Neural progenitor cell (in vitro differentiated cells): ENCODE data around the gene CITED4.

Source experiments
- CTCF ChIP-seq: fragments of 200-600 bp; sonication (generic); IDR thresholded peaks from 2 replicates; pipeline ENCODE4 v1.5.1; 2017; ENCODE audit warnings: antibody characterized with exemption, mild to moderate bottlenecking
- EZH2phosphoT487 ChIP-seq: fragments of 200-600 bp; sonication (generic); IDR thresholded peaks from 2 replicates; pipeline ENCODE4 v1.6.1; 2017; ENCODE audit warnings: antibody characterized with exemption

DNA sequence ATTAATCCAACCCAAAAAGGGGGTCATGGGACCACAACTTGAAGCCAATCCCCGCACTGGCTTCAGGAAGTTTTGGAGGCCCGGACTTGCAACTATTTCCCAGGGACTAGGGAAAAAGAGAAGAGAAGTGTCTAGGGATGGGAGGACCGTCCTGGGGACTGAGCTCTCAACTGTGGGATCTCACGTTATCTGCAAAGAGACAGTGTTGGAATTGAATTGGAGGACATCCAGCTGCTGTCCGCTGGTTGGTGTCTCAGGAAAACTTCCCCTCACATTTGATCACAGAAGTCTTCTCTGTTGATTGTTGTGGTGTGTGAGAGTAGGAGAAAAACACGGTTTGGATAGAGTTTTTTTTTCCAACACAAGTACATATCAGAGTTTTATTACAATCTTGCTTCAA, 46.2 kb upstream of the CITED4 start:
- TF ChIP-seq CTCF = no peak
- TF ChIP-seq EZH2phosphoT487 = no peak
